ENCODE data around the gene MXI1. TPM values are rescaled to one million over a fixed set of nuclear protein-coding genes. Genes with fewer than 3 reads are reported as not detected.

MXI1 gene
- total and polyA plus RNA-seq, 4 donors, result 9.6 to 52.0 (median 14.2) TPM

DNA sequence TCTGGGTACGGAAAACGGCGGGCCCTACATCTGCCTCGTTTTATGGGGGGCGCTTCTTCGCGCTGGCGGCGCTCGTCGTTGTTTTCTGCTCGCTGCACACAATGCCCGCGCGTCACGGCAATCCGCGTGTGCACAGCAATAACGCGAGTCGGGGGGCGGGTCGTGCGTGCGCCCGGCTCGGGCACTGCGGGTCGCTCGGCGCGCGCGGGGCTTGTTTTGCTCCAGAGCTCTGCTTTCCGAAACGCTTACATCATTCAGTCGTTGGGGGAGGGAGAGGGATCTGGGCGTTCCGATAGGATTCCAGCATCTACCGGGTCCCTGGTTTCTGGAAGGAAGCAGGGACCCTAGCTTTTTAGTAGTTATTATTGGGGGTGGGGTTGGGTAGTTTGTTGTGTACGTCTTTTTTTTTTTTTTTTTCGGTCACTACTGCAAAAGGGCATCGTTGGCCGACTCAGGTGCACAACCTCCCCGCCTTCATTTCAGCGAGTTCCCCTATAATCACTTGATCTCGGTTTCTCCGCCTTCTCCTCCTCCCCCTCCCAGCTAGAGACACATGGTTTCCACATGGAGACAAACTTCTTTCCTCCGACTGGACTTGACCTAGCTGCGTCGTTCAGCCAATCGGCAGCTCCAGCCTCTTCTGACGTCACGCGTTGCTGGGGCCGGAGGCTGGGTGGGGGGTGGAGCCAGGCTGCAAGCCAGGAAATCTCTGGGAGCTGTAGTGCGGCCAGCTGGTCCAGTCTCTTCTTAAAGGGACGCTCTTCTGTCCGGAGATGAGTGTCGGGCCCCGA is 3.5 kb downstream of the MXI1 start:
- DNase-seq (ENCODE audit: low spot score), result peak; percentile 99
- Histone ChIP-seq H3K9ac (ENCODE audit: low read depth in 1 of 2, low read length in 2 of 2) (peak overlapping the region; percentile 60 to 79), H3K4me1 (ENCODE audit: control insufficient read depth in 4 of 4, insufficient read depth in 4 of 4, low read length in 3 of 4) (peaks cover 0 to 33% (median 18%) of the 10 kb centered on the region in 4 donors), H3K27ac (ENCODE audit: low read depth in 1 of 2, low read length in 2 of 2) (peak overlapping the region; percentile 85 to 91), H3K4me3 (ENCODE audit: low read depth in 1 of 3, low read length in 3 of 3) (peak overlapping the region; percentile 54 to 73 (median 67)), H3K36me3 (ENCODE audit: control insufficient read depth in 4 of 4, insufficient read depth in 3 of 4, low read depth in 1 of 4, low read length in 3 of 4) (no peaks in the 10 kb centered on the region), H3K9me3 (ENCODE audit: control insufficient read depth in 4 of 4, low read length in 3 of 4) (no peaks in the 10 kb centered on the region), H3K27me3 (ENCODE audit: control insufficient read depth in 4 of 4, insufficient read depth in 4 of 4, low read length in 3 of 4) (no peaks in the 10 kb centered on the region)
- TF ChIP-seq HNF4A (conservative IDR thresholded peaks at IDR 0.05) (peak in 1 of 2 donors; percentile 48), FOXA2 (IDR thresholded peaks at IDR 0.05) (peak; percentile 24), JUND (IDR thresholded peaks at IDR 0.05) (no peak), NR2F2 (IDR thresholded peaks at IDR 0.05) (peak; percentile 15), RXRA (IDR thresholded peaks at IDR 0.05) (peak in 1 of 2 donors; percentile 56), HNF4G (IDR thresholded peaks at IDR 0.05) (no peak), RAD21 (IDR thresholded peaks at IDR 0.05) (peak in 1 of 2 donors; percentile 3), EGR1 (IDR thresholded peaks at IDR 0.05; ENCODE audit: low read depth in 2 of 2) (no peak), TAF1 (conservative IDR thresholded peaks at IDR 0.05) (no peak), FOXA1 (IDR thresholded peaks at IDR 0.05) (no peak), YY1 (IDR thresholded peaks at IDR 0.05) (peak; percentile 70), GABPA (IDR thresholded peaks at IDR 0.05 in 1 of 2, conservative IDR thresholded peaks at IDR 0.05 in 1 of 2) (no peak), MAX (IDR thresholded peaks at IDR 0.05) (peak; percentile 91), SP1 (IDR thresholded peaks at IDR 0.05) (peak; percentile 89)
- TF ChIP-seq, protein P1, sequence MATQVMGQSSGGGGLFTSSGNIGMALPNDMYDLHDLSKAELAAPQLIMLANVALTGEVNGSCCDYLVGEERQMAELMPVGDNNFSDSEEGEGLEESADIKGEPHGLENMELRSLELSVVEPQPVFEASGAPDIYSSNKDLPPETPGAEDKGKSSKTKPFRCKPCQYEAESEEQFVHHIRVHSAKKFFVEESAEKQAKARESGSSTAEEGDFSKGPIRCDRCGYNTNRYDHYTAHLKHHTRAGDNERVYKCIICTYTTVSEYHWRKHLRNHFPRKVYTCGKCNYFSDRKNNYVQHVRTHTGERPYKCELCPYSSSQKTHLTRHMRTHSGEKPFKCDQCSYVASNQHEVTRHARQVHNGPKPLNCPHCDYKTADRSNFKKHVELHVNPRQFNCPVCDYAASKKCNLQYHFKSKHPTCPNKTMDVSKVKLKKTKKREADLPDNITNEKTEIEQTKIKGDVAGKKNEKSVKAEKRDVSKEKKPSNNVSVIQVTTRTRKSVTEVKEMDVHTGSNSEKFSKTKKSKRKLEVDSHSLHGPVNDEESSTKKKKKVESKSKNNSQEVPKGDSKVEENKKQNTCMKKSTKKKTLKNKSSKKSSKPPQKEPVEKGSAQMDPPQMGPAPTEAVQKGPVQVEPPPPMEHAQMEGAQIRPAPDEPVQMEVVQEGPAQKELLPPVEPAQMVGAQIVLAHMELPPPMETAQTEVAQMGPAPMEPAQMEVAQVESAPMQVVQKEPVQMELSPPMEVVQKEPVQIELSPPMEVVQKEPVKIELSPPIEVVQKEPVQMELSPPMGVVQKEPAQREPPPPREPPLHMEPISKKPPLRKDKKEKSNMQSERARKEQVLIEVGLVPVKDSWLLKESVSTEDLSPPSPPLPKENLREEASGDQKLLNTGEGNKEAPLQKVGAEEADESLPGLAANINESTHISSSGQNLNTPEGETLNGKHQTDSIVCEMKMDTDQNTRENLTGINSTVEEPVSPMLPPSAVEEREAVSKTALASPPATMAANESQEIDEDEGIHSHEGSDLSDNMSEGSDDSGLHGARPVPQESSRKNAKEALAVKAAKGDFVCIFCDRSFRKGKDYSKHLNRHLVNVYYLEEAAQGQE (IDR thresholded peaks at IDR 0.05), result peak; percentile 62
- TF ChIP-seq, protein P2, sequence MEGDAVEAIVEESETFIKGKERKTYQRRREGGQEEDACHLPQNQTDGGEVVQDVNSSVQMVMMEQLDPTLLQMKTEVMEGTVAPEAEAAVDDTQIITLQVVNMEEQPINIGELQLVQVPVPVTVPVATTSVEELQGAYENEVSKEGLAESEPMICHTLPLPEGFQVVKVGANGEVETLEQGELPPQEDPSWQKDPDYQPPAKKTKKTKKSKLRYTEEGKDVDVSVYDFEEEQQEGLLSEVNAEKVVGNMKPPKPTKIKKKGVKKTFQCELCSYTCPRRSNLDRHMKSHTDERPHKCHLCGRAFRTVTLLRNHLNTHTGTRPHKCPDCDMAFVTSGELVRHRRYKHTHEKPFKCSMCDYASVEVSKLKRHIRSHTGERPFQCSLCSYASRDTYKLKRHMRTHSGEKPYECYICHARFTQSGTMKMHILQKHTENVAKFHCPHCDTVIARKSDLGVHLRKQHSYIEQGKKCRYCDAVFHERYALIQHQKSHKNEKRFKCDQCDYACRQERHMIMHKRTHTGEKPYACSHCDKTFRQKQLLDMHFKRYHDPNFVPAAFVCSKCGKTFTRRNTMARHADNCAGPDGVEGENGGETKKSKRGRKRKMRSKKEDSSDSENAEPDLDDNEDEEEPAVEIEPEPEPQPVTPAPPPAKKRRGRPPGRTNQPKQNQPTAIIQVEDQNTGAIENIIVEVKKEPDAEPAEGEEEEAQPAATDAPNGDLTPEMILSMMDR (IDR thresholded peaks at IDR 0.05; ENCODE audit: low read depth, low read length, missing input control), result no peak
- TF ChIP-seq, protein P3, sequence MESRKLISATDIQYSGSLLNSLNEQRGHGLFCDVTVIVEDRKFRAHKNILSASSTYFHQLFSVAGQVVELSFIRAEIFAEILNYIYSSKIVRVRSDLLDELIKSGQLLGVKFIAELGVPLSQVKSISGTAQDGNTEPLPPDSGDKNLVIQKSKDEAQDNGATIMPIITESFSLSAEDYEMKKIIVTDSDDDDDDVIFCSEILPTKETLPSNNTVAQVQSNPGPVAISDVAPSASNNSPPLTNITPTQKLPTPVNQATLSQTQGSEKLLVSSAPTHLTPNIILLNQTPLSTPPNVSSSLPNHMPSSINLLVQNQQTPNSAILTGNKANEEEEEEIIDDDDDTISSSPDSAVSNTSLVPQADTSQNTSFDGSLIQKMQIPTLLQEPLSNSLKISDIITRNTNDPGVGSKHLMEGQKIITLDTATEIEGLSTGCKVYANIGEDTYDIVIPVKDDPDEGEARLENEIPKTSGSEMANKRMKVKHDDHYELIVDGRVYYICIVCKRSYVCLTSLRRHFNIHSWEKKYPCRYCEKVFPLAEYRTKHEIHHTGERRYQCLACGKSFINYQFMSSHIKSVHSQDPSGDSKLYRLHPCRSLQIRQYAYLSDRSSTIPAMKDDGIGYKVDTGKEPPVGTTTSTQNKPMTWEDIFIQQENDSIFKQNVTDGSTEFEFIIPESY (IDR thresholded peaks at IDR 0.05), result no peak
- TF ChIP-seq, protein P4, sequence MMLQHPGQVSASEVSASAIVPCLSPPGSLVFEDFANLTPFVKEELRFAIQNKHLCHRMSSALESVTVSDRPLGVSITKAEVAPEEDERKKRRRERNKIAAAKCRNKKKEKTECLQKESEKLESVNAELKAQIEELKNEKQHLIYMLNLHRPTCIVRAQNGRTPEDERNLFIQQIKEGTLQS (IDR thresholded peaks at IDR 0.05), result no peak
- under 1% methylated on average over 61 of the region's 61 CpGs for WGBS
